Measurements from ENCODE around the gene S100PBP. TPM values are rescaled to one million over a fixed set of nuclear protein-coding genes. Genes with fewer than 3 reads are reported as not detected.

S100PBP gene
- total and polyA plus RNA-seq, 2 donors (not counting 3 experiments of a cell fraction or from before 2014, with no cell fraction given): 15.4 to 38.6 TPM

GRCh38 chr1:32769524-32770220 lies 47.8 kb upstream of the S100PBP start:
- ChIA-PET POLR2A (no interaction called here), CTCF (interaction anchor here (0.8 to 12.2 kb wide), 6 partner anchors 11 to 322 kb away, joined by 3 to 392 read pairs (median 4); a partner anchor contains a TSS)
- Histone ChIP-seq H3K9me3 (replicated peaks; ENCODE audit: control insufficient read depth, insufficient read depth, low read length) (no peaks in the 10 kb centered on the region), H3K4me3 (replicated peaks in 1 of 3; ENCODE audit: insufficient read depth in 1 of 3, low read depth in 1 of 3, low read length in 3 of 3) (no peak overlapping the region), H3K27me3 (ENCODE audit: control insufficient read depth in 2 of 2, insufficient read depth in 2 of 2, low read length in 2 of 2) (no peaks in the 10 kb centered on the region), H3K4me2 (ENCODE audit: insufficient read depth, low read length) (no peak overlapping the region), H3K9ac (replicated peaks; ENCODE audit: extremely low read depth, insufficient read depth, low read length) (no peak overlapping the region), H4K20me1 (replicated peaks; ENCODE audit: control insufficient read depth, extremely low read depth, insufficient read depth, low read length) (no peaks in the 10 kb centered on the region), H3K4me1 (ENCODE audit: control insufficient read depth, extremely low read depth, insufficient read depth, low read length) (peaks cover 8% of the 10 kb centered on the region), H3K27ac (ENCODE audit: insufficient read depth, low read depth, low read length) (no peak overlapping the region), H3K36me3 (ENCODE audit: control insufficient read depth in 2 of 2, extremely low read depth in 1 of 2, insufficient read depth in 2 of 2, low read length in 2 of 2) (peaks cover 0 to 15% of the 10 kb centered on the region in 2 experiments), H3K9me1 (replicated peaks; ENCODE audit: control insufficient read depth, extremely low read depth, insufficient read depth, low read length) (no peaks in the 10 kb centered on the region), H3K79me2 (ENCODE audit: control insufficient read depth, insufficient read depth, low read length) (no peaks in the 10 kb centered on the region), H2AFZ (ENCODE audit: low read depth, low read length) (no peak overlapping the region)
- BruUV-seq (replicated peaks): no TSS peak
- no peak for TF ChIP-seq POLR2AphosphoS5 (IDR thresholded peaks at IDR 0.05; ENCODE audit: insufficient read depth, low read depth, low read length)
- no peak for TF ChIP-seq MAX (IDR thresholded peaks at IDR 0.05; ENCODE audit: insufficient read depth, insufficient read length)
- dilution Hi-C loops (cut with MboI; ENCODE audit: extremely low pct_ligation_motif_present, low sequenced_read_pairs): no loop called here
- DNase-seq (ENCODE audit: low read depth, low spot score) (no peak), FAIRE-seq (no peak)
- intact Hi-C loops (cut with micrococcal nuclease): no loop called here

GRCh38 chr1:32770221-32770731 lies 47.2 kb upstream of the S100PBP start:
- Histone ChIP-seq H2AFZ (ENCODE audit: low read depth, low read length) (no peak overlapping the region), H4K20me1 (replicated peaks; ENCODE audit: control insufficient read depth, extremely low read depth, insufficient read depth, low read length) (no peaks in the 10 kb centered on the region), H3K4me2 (ENCODE audit: insufficient read depth, low read length) (no peak overlapping the region), H3K9me1 (replicated peaks; ENCODE audit: control insufficient read depth, extremely low read depth, insufficient read depth, low read length) (no peaks in the 10 kb centered on the region), H3K9me3 (replicated peaks; ENCODE audit: control insufficient read depth, insufficient read depth, low read length) (no peaks in the 10 kb centered on the region), H3K27me3 (ENCODE audit: control insufficient read depth in 2 of 2, insufficient read depth in 2 of 2, low read length in 2 of 2) (no peaks in the 10 kb centered on the region), H3K4me1 (ENCODE audit: control insufficient read depth, extremely low read depth, insufficient read depth, low read length) (peaks cover 14% of the 10 kb centered on the region), H3K4me3 (replicated peaks in 1 of 3; ENCODE audit: insufficient read depth in 1 of 3, low read depth in 1 of 3, low read length in 3 of 3) (no peak overlapping the region), H3K36me3 (ENCODE audit: control insufficient read depth in 2 of 2, extremely low read depth in 1 of 2, insufficient read depth in 2 of 2, low read length in 2 of 2) (peaks cover 0 to 15% of the 10 kb centered on the region in 2 experiments), H3K27ac (ENCODE audit: insufficient read depth, low read depth, low read length) (no peak overlapping the region), H3K79me2 (ENCODE audit: control insufficient read depth, insufficient read depth, low read length) (no peaks in the 10 kb centered on the region), H3K9ac (replicated peaks; ENCODE audit: extremely low read depth, insufficient read depth, low read length) (no peak overlapping the region)
- intact Hi-C loops (cut with micrococcal nuclease): no loop called here
- ChIA-PET POLR2A (no interaction called here), CTCF (interaction anchor here (1.3 to 12.2 kb wide), 4 partner anchors 11 to 322 kb away, joined by 4 to 392 read pairs (median 6); no protein-coding TSS in a partner anchor)
- TSS peak; percentile 4 for BruUV-seq (replicated peaks)
- FAIRE-seq (no peak), DNase-seq (ENCODE audit: low read depth, low spot score) (no peak)
- TF ChIP-seq POLR2AphosphoS5 (IDR thresholded peaks at IDR 0.05; ENCODE audit: insufficient read depth, low read depth, low read length) (no peak), EZH2 (IDR thresholded peaks at IDR 0.05; ENCODE audit: borderline replicate concordance, low read depth, low read length, severe bottlenecking) (no peak), MYC (IDR thresholded peaks at IDR 0.05; ENCODE audit: low read depth, low read length) (no peak), MAX (IDR thresholded peaks at IDR 0.05; ENCODE audit: insufficient read depth, insufficient read length) (no peak), FOS (IDR thresholded peaks at IDR 0.05; ENCODE audit: borderline replicate concordance, insufficient read depth, low read length) (no peak)
- dilution Hi-C loops (cut with MboI; ENCODE audit: extremely low pct_ligation_motif_present, low sequenced_read_pairs): no loop called here
